ENCODE data around the gene PTGR2.
"Not testable (repeated sequence)": the region's sequence is repeated elsewhere in the genome, so short reads cannot be mapped to it uniquely, and the experiment has no call there.

DNA sequence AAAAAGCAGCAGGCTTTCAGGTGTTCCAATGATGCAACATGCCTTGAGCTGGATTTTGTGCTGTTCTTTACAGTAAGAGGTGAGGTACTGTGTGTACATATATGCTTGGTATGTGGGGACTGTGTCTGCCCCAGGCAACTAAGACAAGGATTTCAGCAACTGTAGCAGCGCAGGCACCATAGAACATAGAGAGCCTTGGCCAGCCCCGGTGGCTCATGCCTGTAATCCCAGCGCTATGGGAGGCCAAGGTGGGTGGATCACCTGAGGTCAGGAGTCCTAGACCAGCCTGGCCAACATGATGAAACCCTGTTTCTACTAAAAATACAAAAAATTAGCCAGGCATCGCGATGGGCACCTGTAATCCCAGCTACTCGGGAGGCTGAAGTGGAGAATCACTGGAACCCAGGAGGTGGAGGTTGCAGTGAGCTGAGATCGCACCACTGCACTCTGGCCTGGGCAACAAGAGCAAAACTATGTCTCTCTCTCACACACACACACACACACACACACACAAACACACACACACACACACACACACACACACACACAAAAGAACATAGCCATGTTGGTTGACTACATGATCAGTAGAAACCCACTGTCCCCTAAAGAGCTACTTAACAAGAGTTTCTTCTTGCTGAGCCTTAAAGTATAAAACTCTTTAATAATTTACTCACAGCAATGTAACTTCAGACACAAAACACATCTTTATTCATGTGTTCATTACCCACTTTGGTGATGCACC lies 13.2 kb upstream of the PTGR2 start:
- TF ChIP-seq, protein P1, sequence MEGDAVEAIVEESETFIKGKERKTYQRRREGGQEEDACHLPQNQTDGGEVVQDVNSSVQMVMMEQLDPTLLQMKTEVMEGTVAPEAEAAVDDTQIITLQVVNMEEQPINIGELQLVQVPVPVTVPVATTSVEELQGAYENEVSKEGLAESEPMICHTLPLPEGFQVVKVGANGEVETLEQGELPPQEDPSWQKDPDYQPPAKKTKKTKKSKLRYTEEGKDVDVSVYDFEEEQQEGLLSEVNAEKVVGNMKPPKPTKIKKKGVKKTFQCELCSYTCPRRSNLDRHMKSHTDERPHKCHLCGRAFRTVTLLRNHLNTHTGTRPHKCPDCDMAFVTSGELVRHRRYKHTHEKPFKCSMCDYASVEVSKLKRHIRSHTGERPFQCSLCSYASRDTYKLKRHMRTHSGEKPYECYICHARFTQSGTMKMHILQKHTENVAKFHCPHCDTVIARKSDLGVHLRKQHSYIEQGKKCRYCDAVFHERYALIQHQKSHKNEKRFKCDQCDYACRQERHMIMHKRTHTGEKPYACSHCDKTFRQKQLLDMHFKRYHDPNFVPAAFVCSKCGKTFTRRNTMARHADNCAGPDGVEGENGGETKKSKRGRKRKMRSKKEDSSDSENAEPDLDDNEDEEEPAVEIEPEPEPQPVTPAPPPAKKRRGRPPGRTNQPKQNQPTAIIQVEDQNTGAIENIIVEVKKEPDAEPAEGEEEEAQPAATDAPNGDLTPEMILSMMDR (IDR thresholded peaks at IDR 0.05; ENCODE audit: low read depth, low read length, missing input control) = not testable (repeated sequence)
- not testable (repeated sequence) for TF ChIP-seq FOXA1 (IDR thresholded peaks at IDR 0.05); GABPA (IDR thresholded peaks at IDR 0.05 in 1 of 2, conservative IDR thresholded peaks at IDR 0.05 in 1 of 2); TAF1 (conservative IDR thresholded peaks at IDR 0.05); RAD21 (IDR thresholded peaks at IDR 0.05); NR2F2 (IDR thresholded peaks at IDR 0.05); JUND (IDR thresholded peaks at IDR 0.05); ATF3 (IDR thresholded peaks at IDR 0.05)
- peak; percentile 33 for TF ChIP-seq SP1 (IDR thresholded peaks at IDR 0.05)
- TF ChIP-seq, protein P2, sequence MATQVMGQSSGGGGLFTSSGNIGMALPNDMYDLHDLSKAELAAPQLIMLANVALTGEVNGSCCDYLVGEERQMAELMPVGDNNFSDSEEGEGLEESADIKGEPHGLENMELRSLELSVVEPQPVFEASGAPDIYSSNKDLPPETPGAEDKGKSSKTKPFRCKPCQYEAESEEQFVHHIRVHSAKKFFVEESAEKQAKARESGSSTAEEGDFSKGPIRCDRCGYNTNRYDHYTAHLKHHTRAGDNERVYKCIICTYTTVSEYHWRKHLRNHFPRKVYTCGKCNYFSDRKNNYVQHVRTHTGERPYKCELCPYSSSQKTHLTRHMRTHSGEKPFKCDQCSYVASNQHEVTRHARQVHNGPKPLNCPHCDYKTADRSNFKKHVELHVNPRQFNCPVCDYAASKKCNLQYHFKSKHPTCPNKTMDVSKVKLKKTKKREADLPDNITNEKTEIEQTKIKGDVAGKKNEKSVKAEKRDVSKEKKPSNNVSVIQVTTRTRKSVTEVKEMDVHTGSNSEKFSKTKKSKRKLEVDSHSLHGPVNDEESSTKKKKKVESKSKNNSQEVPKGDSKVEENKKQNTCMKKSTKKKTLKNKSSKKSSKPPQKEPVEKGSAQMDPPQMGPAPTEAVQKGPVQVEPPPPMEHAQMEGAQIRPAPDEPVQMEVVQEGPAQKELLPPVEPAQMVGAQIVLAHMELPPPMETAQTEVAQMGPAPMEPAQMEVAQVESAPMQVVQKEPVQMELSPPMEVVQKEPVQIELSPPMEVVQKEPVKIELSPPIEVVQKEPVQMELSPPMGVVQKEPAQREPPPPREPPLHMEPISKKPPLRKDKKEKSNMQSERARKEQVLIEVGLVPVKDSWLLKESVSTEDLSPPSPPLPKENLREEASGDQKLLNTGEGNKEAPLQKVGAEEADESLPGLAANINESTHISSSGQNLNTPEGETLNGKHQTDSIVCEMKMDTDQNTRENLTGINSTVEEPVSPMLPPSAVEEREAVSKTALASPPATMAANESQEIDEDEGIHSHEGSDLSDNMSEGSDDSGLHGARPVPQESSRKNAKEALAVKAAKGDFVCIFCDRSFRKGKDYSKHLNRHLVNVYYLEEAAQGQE (IDR thresholded peaks at IDR 0.05) = not testable (repeated sequence)
- TF ChIP-seq, protein P3, sequence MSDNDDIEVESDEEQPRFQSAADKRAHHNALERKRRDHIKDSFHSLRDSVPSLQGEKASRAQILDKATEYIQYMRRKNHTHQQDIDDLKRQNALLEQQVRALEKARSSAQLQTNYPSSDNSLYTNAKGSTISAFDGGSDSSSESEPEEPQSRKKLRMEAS (IDR thresholded peaks at IDR 0.05) = not testable (repeated sequence)
- TF ChIP-seq RXRA (IDR thresholded peaks at IDR 0.05) = peak; percentile 53 to 64
- peak; percentile 34 for TF ChIP-seq YY1 (IDR thresholded peaks at IDR 0.05)
- peak in 1 of 2 donors; percentile 45 for TF ChIP-seq HNF4A (conservative IDR thresholded peaks at IDR 0.05)
